Esophagus muscularis mucosa (tissue), 3 donors: Measurements from ENCODE around the gene TMEM217.

Experiments used
- CTCF ChIP-seq, 3 experiments: fragments of 200-600 bp in 2 of 3; fragments of 450-650 bp in 1 of 3; sonication (generic) in 2 of 3; IDR thresholded peaks; one replicate each; pipeline ENCODE4 v1.5.1; 2017 to 2019; ENCODE audit warnings: antibody characterized with exemption in 3 of 3, mild to moderate bottlenecking in 2 of 3, moderate library complexity in 1 of 3
- EP300 ChIP-seq: sonication (generic); formaldehyde crosslinking; IDR thresholded peaks from one replicate; pipeline ENCODE4 v1.6.1; 2017; ENCODE audit warnings: antibody characterized with exemption

GRCh38 chr6:37283268-37283667 lies 25.3 kb upstream of the TMEM217 start:
- no peak for TF ChIP-seq CTCF (IDR thresholded peaks at IDR 0.05)
- TF ChIP-seq EP300, result no peak
